ENCODE data around the gene WDR90.

- TF ChIP-seq, protein P1, sequence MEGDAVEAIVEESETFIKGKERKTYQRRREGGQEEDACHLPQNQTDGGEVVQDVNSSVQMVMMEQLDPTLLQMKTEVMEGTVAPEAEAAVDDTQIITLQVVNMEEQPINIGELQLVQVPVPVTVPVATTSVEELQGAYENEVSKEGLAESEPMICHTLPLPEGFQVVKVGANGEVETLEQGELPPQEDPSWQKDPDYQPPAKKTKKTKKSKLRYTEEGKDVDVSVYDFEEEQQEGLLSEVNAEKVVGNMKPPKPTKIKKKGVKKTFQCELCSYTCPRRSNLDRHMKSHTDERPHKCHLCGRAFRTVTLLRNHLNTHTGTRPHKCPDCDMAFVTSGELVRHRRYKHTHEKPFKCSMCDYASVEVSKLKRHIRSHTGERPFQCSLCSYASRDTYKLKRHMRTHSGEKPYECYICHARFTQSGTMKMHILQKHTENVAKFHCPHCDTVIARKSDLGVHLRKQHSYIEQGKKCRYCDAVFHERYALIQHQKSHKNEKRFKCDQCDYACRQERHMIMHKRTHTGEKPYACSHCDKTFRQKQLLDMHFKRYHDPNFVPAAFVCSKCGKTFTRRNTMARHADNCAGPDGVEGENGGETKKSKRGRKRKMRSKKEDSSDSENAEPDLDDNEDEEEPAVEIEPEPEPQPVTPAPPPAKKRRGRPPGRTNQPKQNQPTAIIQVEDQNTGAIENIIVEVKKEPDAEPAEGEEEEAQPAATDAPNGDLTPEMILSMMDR (IDR thresholded peaks at IDR 0.05): no peak
- TF ChIP-seq POLR2A (IDR thresholded peaks at IDR 0.05): no peak
Observed at GRCh38 chr16:625117-625976, 23.8 kb upstream of the WDR90 start.

Measured in transverse colon (tissue), 3 donors.